Right atrium auricular region (tissue), 2 donors: ENCODE results near the gene NPW. TPM values are rescaled to one million over a fixed set of nuclear protein-coding genes. Genes with fewer than 3 reads are reported as not detected.

ENCODE experiments used
- DNase-seq: peaks from one replicate; pipeline ENCODE4 v3.0.0-alpha.2; 2019; ENCODE audit warnings: low spot score
- H3K27ac ChIP-seq, 2 donors: fragments of 200-600 bp; sonication (generic); 1 replicate in 1 of 2; 2 replicates in 1 of 2; pipeline ENCODE4 v1.5.1; 2016 to 2019
- H3K27me3 ChIP-seq, 2 donors: fragments of 200-600 bp; sonication (generic); one replicate each; pipeline versions ENCODE4 v1.5.1 to v1.6.0; 2017 to 2019
- H3K36me3 ChIP-seq: fragments of 200-600 bp; sonication (generic); one replicate; pipeline ENCODE4 v1.5.1; 2016
- H3K4me1 ChIP-seq, 2 donors: fragments of 200-600 bp; sonication (generic); one replicate each; pipeline versions ENCODE4 v1.5.1 to v1.6.0; 2017 to 2019
- H3K4me3 ChIP-seq, 2 donors: fragments of 200-600 bp; sonication (generic); 1 replicate in 1 of 2; 2 replicates in 1 of 2; pipeline ENCODE4 v1.5.1; 2017 to 2019; ENCODE audit warnings: mild to moderate bottlenecking in 1 of 2, moderate library complexity in 1 of 2
- H3K9me3 ChIP-seq, 2 donors: fragments of 200-600 bp; sonication (generic); one replicate each; pipeline ENCODE4 v1.5.1; 2019
- CTCF ChIP-seq, 2 donors: fragments of 200-600 bp; sonication (generic); IDR thresholded peaks; one replicate each; pipeline ENCODE4 v1.5.1; 2019; ENCODE audit warnings: antibody characterized with exemption in 2 of 2
- total RNA-seq, 2 donors: library from RNA; depleted of rRNA; stranded (reverse); fragments of >200 nt; gene quantifications; one replicate each; pipeline ENCODE4 v1.1.0, GENCODE V29; 2016

NPW gene
- total RNA-seq, 2 donors from 2014 or later, result not detected

- Histone ChIP-seq H3K27me3 (no peaks in the 10 kb centered on the region), H3K9me3 (no peaks in the 10 kb centered on the region), H3K36me3 (peaks cover 40% of the 10 kb centered on the region), H3K27ac (peak overlapping the region; percentile 77 to 85), H3K4me3 (peak overlapping the region in 1 of 2 donors; percentile 50), H3K4me1 (peaks cover 0 to 95% of the 10 kb centered on the region in 2 donors)
- DNase-seq, result no peak
- TF ChIP-seq CTCF (IDR thresholded peaks at IDR 0.05), result no peak
Measured at GRCh38 chr16:2037647-2038381, 18.2 kb downstream of the NPW start.

DNA sequence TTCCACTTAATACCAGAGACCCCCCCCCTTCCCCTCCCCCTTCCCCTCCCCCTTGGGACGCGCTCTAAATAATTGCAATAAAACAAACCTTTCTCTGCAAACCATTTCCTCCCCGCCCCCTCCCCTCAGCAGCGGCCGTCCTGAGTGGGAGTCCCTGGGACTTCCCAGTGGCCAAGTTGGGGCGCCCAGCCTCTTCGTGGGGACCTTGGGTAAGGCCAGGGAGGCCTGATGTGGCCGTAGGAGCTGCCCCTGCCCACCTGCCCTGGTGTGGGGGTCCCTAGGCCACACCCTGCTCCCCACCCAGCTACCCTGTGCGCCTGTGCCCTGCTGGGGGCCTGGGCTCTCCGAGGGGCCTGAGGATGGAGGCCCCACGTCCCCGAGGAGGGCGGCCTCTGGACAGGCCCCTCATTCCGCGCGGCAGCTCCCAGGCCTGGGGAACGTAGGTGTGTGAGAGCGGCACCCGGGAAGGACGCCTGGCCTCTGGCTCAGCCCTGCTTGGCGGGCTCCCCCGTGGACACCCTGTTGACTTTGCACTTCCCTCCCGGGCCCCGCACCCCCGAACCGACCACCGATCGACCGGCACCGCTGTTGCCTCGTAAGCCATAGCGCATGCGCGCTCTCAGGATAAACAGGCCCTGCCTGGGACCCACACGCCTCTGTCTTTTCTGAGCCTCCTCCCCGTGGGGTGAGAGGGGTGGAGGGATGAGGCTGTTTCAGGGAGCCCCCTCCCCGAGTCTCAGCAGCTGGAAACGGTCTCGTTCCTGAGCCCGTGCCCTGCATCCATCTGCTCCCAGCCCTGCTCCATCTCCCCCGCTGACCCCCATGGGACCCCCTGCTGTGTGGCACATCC lies 19.0 kb downstream of the NPW start:
- Histone ChIP-seq H3K27me3 (no peaks in the 10 kb centered on the region), H3K36me3 (peaks cover 40% of the 10 kb centered on the region), H3K9me3 (no peaks in the 10 kb centered on the region), H3K27ac (peak overlapping the region; percentile 77 to 85), H3K4me3 (peak overlapping the region in 1 of 2 donors; percentile 50), H3K4me1 (peaks cover 0 to 95% of the 10 kb centered on the region in 2 donors)
- DNase-seq, result no peak
- TF ChIP-seq CTCF (IDR thresholded peaks at IDR 0.05), result no peak

- Histone ChIP-seq H3K27me3 (no peaks in the 10 kb centered on the region), H3K9me3 (no peaks in the 10 kb centered on the region), H3K36me3 (peaks cover 40% of the 10 kb centered on the region), H3K4me1 (peaks cover 0 to 98% of the 10 kb centered on the region in 2 donors), H3K27ac (peak overlapping the region; percentile 77 to 85), H3K4me3 (peak overlapping the region in 1 of 2 donors; percentile 50)
- TF ChIP-seq CTCF (IDR thresholded peaks at IDR 0.05), result no peak
- DNase-seq, result peak; percentile 90
Measured at GRCh38 chr16:2039274-2040031, 19.9 kb downstream of the NPW start.

- TF ChIP-seq CTCF (IDR thresholded peaks at IDR 0.05), result no peak
- peaks cover 0 to 95% of the 10 kb centered on the region in 2 donors for H3K4me1 ChIP-seq
- peak overlapping the region; percentile 77 to 85 for H3K27ac ChIP-seq
- no peaks in the 10 kb centered on the region for H3K27me3 ChIP-seq
- no peak for DNase-seq
- H3K9me3 ChIP-seq, result no peaks in the 10 kb centered on the region
- peaks cover 40% of the 10 kb centered on the region for H3K36me3 ChIP-seq
- H3K4me3 ChIP-seq, result no peak overlapping the region
Measured at GRCh38 chr16:2040041-2040786, 20.6 kb downstream of the NPW start.
